Psoas muscle (tissue), 8 donors: ENCODE measurements around the gene CASQ2. TPM values are rescaled to one million over a fixed set of nuclear protein-coding genes. Genes with fewer than 3 reads are reported as not detected.

Experiments used
- ATAC-seq, 4 donors: fragments of 200-7000 bp; cut with Tn5 transposase; one replicate each; pipeline ENCODE4 v1.9.1; 2020; ENCODE audit warnings: moderate library complexity in 3 of 4, mild to moderate bottlenecking in 2 of 4
- DNase-seq, 2 donors: peaks; one replicate each; pipeline ENCODE4 v3.0.0-alpha.2; 2020
- H3K27ac ChIP-seq: fragments of 200-600 bp; one replicate; pipeline ENCODE4 v1.8.0; 2022
- H3K27me3 ChIP-seq, 3 donors: fragments of 200-600 bp in 1 of 3; one replicate each; pipeline versions ENCODE4 v1.6.1 to v1.8.0; 2013 to 2022; ENCODE audit warnings: low read length in 2 of 3, mild to moderate bottlenecking in 2 of 3, moderate library complexity in 1 of 3; ENCODE audit not compliant: insufficient read depth in 3 of 3
- H3K36me3 ChIP-seq, 2 donors: fragments of 200-600 bp in 1 of 2; one replicate each; pipeline versions ENCODE4 v1.6.1 to v1.8.0; 2013 to 2022; ENCODE audit warnings: low read depth in 1 of 2, mild to moderate bottlenecking in 1 of 2, moderate library complexity in 1 of 2; ENCODE audit not compliant: insufficient read depth in 1 of 2
- H3K4me1 ChIP-seq: fragments of 200-600 bp; one replicate; pipeline ENCODE4 v1.8.0; 2022
- H3K4me3 ChIP-seq: fragments of 200-600 bp; one replicate; pipeline ENCODE4 v1.8.0; 2022; ENCODE audit warnings: mild to moderate bottlenecking
- H3K9me3 ChIP-seq: fragments of 200-600 bp; one replicate; pipeline ENCODE4 v1.8.0; 2022
- WGBS, 3 donors: extraction: QIAGEN DNeasy Blood & Tissue Kit; methylation state at CpG; one replicate each; pipeline versions ENCODE4 v1.1.6 to v1.1.7; 2013; 5-methylcytosine and 5-hydroxymethylcytosine counted together
- intact Hi-C, 2 donors: fragments of 100-400 bp; cut with DNase I; formaldehyde crosslinking; loops; one replicate each; pipeline versions ENCODE4 v1.11.0 to v1.14.2; 2022
- polyA plus RNA-seq, 3 donors: library from polyadenylated mRNA; stranded (reverse); fragments of 200-250 nt; gene quantifications; one replicate each; pipeline ENCODE4 v1.2.3, GENCODE V29; 2013
- total RNA-seq, 4 donors: library from RNA; stranded (reverse); fragmentation: NEBNext Ultra II Directional in 2 of 4; extraction: Animal tissue kit (Norgen Biotek cat#: 25700) in 2 of 4; gene quantifications; one replicate each; pipeline versions ENCODE4 v1.2.1 to v1.2.4, GENCODE V29; 2021 to 2023
- TF ChIP-seq, protein P1 (sequence below): fragments of 200-600 bp; IDR thresholded peaks from one replicate; pipeline ENCODE4 v1.8.0; 2022; ENCODE audit warnings: antibody characterized with exemption
- donor health status: healthy with polysubstance abuse.
- donor health status: DM: no; HTN: no; CAD: no; lungs with moderate emphysema.
- donor health status: Bipolar disorder and iron deficiency.
- donor health status: healthy.
- donor health status: DM: yes; HTN: yes; CAD: no.
- donor health status: DM: no; HTN: no; CAD: no.
- donor health status: DM: no; HTN: no; CAD: no.
- donor health status: DM: yes; HTN: yes; CAD: no.

CASQ2 gene
- total and polyA plus RNA-seq, 7 donors: 56.4 to 271 (median 84.0) TPM

DNA sequence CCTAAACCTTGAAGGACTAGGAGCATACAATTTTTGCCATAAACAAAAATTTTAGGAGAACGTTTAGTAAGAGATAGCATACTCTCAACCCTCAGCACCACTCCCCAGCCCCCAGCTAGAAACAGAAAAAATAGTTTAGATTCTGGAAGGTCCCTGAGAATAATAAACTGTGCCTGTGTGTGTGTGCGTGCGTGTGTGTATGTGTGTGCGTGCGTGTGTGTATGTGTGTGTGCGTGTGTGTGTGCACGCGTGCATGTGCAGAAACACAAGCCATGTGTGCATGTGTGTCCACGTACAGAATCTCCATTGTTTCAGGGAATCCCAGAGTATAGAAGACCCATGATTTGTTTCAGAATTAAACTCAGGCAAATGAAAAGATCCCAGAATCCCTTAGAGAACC is 62.6 kb downstream of the CASQ2 start:
- Histone ChIP-seq H3K27ac (no peak overlapping the region), H3K9me3 (no peaks in the 10 kb centered on the region), H3K36me3 (peaks cover 0 to 51% of the 10 kb centered on the region in 2 donors), H3K4me1 (no peaks in the 10 kb centered on the region), H3K27me3 (no peaks in the 10 kb centered on the region), H3K4me3 (no peak overlapping the region)
- 91 to 94% (median 93%) methylated on average over 9 of the region's 9 CpGs for WGBS, 3 donors
- intact Hi-C loops: loop anchor here (2.0 to 5.0 kb wide), 2 partner anchors 97 to 159 kb away; no protein-coding TSS in a partner anchor
- TF ChIP-seq, protein P1, sequence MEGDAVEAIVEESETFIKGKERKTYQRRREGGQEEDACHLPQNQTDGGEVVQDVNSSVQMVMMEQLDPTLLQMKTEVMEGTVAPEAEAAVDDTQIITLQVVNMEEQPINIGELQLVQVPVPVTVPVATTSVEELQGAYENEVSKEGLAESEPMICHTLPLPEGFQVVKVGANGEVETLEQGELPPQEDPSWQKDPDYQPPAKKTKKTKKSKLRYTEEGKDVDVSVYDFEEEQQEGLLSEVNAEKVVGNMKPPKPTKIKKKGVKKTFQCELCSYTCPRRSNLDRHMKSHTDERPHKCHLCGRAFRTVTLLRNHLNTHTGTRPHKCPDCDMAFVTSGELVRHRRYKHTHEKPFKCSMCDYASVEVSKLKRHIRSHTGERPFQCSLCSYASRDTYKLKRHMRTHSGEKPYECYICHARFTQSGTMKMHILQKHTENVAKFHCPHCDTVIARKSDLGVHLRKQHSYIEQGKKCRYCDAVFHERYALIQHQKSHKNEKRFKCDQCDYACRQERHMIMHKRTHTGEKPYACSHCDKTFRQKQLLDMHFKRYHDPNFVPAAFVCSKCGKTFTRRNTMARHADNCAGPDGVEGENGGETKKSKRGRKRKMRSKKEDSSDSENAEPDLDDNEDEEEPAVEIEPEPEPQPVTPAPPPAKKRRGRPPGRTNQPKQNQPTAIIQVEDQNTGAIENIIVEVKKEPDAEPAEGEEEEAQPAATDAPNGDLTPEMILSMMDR: no peak
- DNase-seq (no peak), ATAC-seq (no peak)

DNA sequence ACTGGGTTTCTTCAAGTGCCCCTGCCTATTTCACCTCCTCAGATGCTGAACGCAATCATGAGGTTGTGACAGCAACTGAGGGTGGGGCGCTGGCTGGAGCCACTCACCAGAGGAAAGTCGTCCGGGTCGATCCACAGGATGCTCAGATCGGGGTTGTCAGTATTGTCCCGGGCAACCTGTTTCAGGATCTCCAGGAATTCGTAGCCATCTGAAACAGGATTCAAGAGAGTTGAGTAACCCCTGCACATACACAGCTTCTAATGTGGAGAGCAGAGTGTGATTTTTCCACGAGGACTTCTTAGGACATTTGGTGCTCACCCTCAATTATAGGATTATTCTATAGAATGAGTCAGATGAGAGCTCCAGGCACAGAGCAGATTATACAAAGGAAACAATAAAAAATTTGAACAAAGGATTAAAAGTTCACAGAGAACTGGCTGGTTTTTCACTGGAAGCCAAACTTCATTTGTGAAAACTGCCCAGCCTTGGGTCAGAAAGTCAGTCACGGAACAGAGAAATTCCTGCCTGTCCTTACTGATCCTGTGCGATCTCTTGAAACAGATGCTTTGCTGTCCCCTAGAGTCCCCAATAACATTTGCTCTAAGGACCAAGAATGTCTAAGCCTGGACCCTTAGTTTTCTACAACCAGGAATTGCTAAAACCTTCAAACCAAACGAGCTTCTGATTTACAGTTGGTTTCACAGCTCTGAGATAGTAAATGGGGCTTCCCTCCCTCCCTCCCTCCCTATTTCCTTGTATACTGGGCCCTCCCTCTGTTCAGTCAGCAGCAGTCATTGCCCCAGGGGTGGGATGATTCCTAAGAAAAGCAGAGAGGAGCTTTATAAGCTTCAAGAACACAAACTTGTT is 63.2 kb downstream of the CASQ2 start:
- 79 to 87% (median 86%) methylated on average over 12 of the region's 12 CpGs for WGBS, 3 donors
- intact Hi-C loops: loop anchor here in 1 of 2 donors (5.0 kb wide), 1 partner anchor 158 kb away; no protein-coding TSS in a partner anchor

DNA sequence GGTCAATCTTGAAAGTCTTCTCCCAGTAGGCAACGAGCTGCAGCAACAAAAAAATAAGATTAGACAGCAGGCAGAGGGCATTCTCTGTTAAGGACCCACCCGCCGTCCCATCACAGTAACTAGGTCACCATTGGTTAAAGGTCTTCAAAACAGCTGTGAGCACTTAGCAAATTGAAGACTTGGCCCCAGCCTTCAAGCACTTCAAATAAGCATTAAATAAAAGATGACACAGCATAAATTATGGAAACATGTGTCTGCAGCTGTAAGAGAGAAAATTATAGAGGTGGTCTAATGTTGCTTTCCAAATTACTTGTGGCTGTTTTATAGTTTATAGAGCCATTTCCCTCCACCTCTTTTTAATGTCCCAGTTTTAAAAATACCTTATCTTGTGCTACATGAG is 65.6 kb downstream of the CASQ2 start:
- TF ChIP-seq, protein P1: no peak
- intact Hi-C loops: no loop called here
- no peaks in the 10 kb centered on the region for H3K4me1 ChIP-seq
- H3K27ac ChIP-seq: no peak overlapping the region
- peaks cover 0 to 57% of the 10 kb centered on the region in 2 donors for H3K36me3 ChIP-seq
- H3K27me3 ChIP-seq: no peaks in the 10 kb centered on the region
- no peaks in the 10 kb centered on the region for H3K9me3 ChIP-seq
- WGBS, 3 donors: 54 to 63% (median 60%) methylated on average over 3 of the region's 3 CpGs
- no peak for ATAC-seq
- H3K4me3 ChIP-seq: no peak overlapping the region
- no peak for DNase-seq

More for the DNA sequence above, 63.2 kb downstream of the CASQ2 start:
- DNase-seq (no peak), ATAC-seq (no peak)
- TF ChIP-seq, protein P1: no peak
- Histone ChIP-seq H3K36me3 (peaks cover 0 to 53% of the 10 kb centered on the region in 2 donors), H3K4me3 (no peak overlapping the region), H3K27me3 (no peaks in the 10 kb centered on the region), H3K27ac (no peak overlapping the region), H3K4me1 (no peaks in the 10 kb centered on the region), H3K9me3 (no peaks in the 10 kb centered on the region)

DNA sequence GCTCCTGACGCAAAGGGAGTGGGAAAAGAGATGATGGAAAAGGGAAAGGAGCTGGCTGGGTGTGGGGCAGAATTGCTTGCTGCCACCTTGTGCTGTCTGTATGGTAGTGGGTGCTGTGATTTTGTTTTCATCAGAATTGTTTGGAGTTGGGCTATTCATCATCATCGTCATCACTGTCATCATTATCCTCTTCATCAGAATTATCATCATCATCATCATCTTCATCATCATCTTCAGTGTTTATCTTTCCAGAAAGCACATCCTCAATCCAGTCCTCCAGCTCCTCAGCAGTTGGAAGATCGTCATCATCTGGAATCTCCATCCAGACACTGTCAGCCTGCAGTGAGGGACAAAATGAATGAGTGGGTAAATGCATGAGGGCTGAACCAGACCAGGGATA is 67.4 kb downstream of the CASQ2 start:
- 67 to 92% (median 82%) methylated on average over 3 of the region's 3 CpGs for WGBS, 3 donors
- intact Hi-C loops: no loop called here

More for the DNA sequence above, 67.4 kb downstream of the CASQ2 start:
- TF ChIP-seq, protein P1: no peak
- H3K9me3 ChIP-seq: no peaks in the 10 kb centered on the region
- H3K4me3 ChIP-seq: no peak overlapping the region
- peaks cover 0 to 57% of the 10 kb centered on the region in 2 donors for H3K36me3 ChIP-seq
- ATAC-seq (no peak), DNase-seq (no peak)
- no peaks in the 10 kb centered on the region for H3K27me3 ChIP-seq
- no peaks in the 10 kb centered on the region for H3K4me1 ChIP-seq
- no peak overlapping the region for H3K27ac ChIP-seq
